Natural killer cell (primary cell): ENCODE results near the gene SAMMSON. TPM values are rescaled to one million over a fixed set of nuclear protein-coding genes. Genes with fewer than 3 reads are reported as not detected.

ENCODE experiments used
- ATAC-seq, 3 donors: fragments of 150-1000 bp in 2 of 3; fragments of 200-7000 bp in 1 of 3; cut with Tn5 transposase; 1 replicate in 1 of 3; 2 replicates in 2 of 3; pipeline ENCODE4 v1.10.0; 2021; ENCODE audit warnings: mild to moderate bottlenecking in 2 of 3, moderate library complexity in 2 of 3
- DNase-seq, 2 donors: peaks; one replicate each; pipeline versions ENCODE4 v3.0.0 to v3.0.0-alpha.2; 2013 to 2021; ENCODE audit warnings: mixed read lengths in 1 of 2
- H3K27ac ChIP-seq: one replicate; pipeline ENCODE4 v1.5.1; 2013; ENCODE audit warnings: mild to moderate bottlenecking, low read length
- H3K27me3 ChIP-seq: one replicate; pipeline ENCODE4 v1.6.1; 2013; ENCODE audit warnings: low read length; ENCODE audit not compliant: control insufficient read depth, insufficient read depth
- H3K36me3 ChIP-seq: one replicate; pipeline ENCODE4 v1.6.1; 2013; ENCODE audit warnings: low read length; ENCODE audit not compliant: control insufficient read depth, insufficient read depth
- H3K4me1 ChIP-seq: one replicate; pipeline ENCODE4 v1.6.1; 2013; ENCODE audit warnings: low read length; ENCODE audit not compliant: control insufficient read depth, insufficient read depth
- H3K4me3 ChIP-seq: one replicate; pipeline ENCODE4 v1.5.1; 2013; ENCODE audit warnings: low read length
- H3K9me3 ChIP-seq: one replicate; pipeline ENCODE4 v1.6.1; 2013; ENCODE audit warnings: low read length; ENCODE audit not compliant: control insufficient read depth, insufficient read depth
- H3K27ac Mint-ChIP-seq, 2 donors: one replicate each; pipeline ENCODE4 v1.8.0; 2022; ENCODE audit warnings: mild to moderate bottlenecking in 2 of 2, mixed read lengths in 2 of 2, moderate library complexity in 1 of 2
- H3K27me3 Mint-ChIP-seq, 2 donors: one replicate each; pipeline ENCODE4 v1.8.0; 2022; ENCODE audit warnings: low read depth in 2 of 2, mixed read lengths in 2 of 2
- H3K36me3 Mint-ChIP-seq: one replicate; pipeline ENCODE4 v1.8.0; 2022; ENCODE audit warnings: mixed read lengths
- H3K4me1 Mint-ChIP-seq, 2 donors: one replicate each; pipeline ENCODE4 v1.8.0; 2022; ENCODE audit warnings: mixed read lengths in 2 of 2
- H3K4me3 Mint-ChIP-seq: one replicate; pipeline ENCODE4 v1.8.0; 2022; ENCODE audit warnings: mild to moderate bottlenecking, moderate library complexity, mixed read lengths
- H3K9me3 Mint-ChIP-seq, 2 donors: one replicate each; pipeline ENCODE4 v1.8.0; 2022; ENCODE audit warnings: mixed read lengths in 2 of 2
- CTCF ChIP-seq: fragments of 200-600 bp; IDR thresholded peaks from one replicate; pipeline ENCODE4 v1.8.0; 2022; ENCODE audit warnings: antibody characterized with exemption
- WGBS: methylation state at CpG from one replicate; pipeline ENCODE4 v1.1.7; 2013; ENCODE audit warnings: missing lambda C conversion rate; ENCODE audit not compliant: insufficient coverage; 5-methylcytosine and 5-hydroxymethylcytosine counted together
- intact Hi-C: fragments of 100-400 bp; cut with micrococcal nuclease; formaldehyde crosslinking; loops from one replicate; pipeline ENCODE4 v1.14.2; 2022
- total RNA-seq, 4 donors: library from RNA; stranded (reverse); fragments of 120-200 nt in 1 of 4; gene quantifications; one replicate each; pipeline versions ENCODE4 v1.2.3 to v1.2.4, GENCODE V29; 2013 to 2022

Gene SAMMSON
- total RNA-seq, 3 donors from 2014 or later (not counting 1 experiment from before 2014, with no cell fraction given), result not detected

GRCh38 chr3:69985266-69985665 is 14.3 kb upstream of the SAMMSON start:
- Mint-ChIP-seq H3K9me3 (peaks cover 4 to 8% of the 10 kb centered on the region in 2 donors), H3K4me1 (no peaks in the 10 kb centered on the region), H3K36me3 (no peaks in the 10 kb centered on the region), H3K27me3 (peaks cover 0 to 3% of the 10 kb centered on the region in 2 donors), H3K27ac (no peak overlapping the region), H3K4me3 (no peak overlapping the region)
- peaks cover 3% of the 10 kb centered on the region for H3K9me3 ChIP-seq
- H3K4me3 ChIP-seq, result no peak overlapping the region
- no peaks in the 10 kb centered on the region for H3K4me1 ChIP-seq
- 65% methylated on average over 4 of the region's 4 CpGs for WGBS
- DNase-seq (no peak), ATAC-seq (no peak)
- H3K27ac ChIP-seq, result no peak overlapping the region
- TF ChIP-seq CTCF, result no peak
- no peaks in the 10 kb centered on the region for H3K27me3 ChIP-seq
- intact Hi-C loops, result no loop called here
- no peaks in the 10 kb centered on the region for H3K36me3 ChIP-seq

GRCh38 chr3:69986419-69986818 is 13.1 kb upstream of the SAMMSON start:
- Mint-ChIP-seq H3K4me3 (no peak overlapping the region), H3K27ac (no peak overlapping the region), H3K4me1 (no peaks in the 10 kb centered on the region), H3K9me3 (peaks cover 4 to 5% of the 10 kb centered on the region in 2 donors), H3K27me3 (peaks cover 0 to 3% of the 10 kb centered on the region in 2 donors), H3K36me3 (no peaks in the 10 kb centered on the region)
- H3K27ac ChIP-seq, result no peak overlapping the region
- intact Hi-C loops, result no loop called here
- TF ChIP-seq CTCF, result no peak
- no peaks in the 10 kb centered on the region for H3K27me3 ChIP-seq
- no peak for ATAC-seq
- no peak overlapping the region for H3K4me3 ChIP-seq
- no peak for DNase-seq
- no peaks in the 10 kb centered on the region for H3K36me3 ChIP-seq
- H3K4me1 ChIP-seq, result no peaks in the 10 kb centered on the region
- WGBS, result 80% methylated on average over 4 of the region's 6 CpGs
- no peaks in the 10 kb centered on the region for H3K9me3 ChIP-seq

GRCh38 chr3:69987833-69988232 is 11.7 kb upstream of the SAMMSON start:
- Mint-ChIP-seq H3K27ac (no peak overlapping the region), H3K36me3 (no peaks in the 10 kb centered on the region), H3K4me3 (no peak overlapping the region), H3K9me3 (peaks cover 5 to 7% of the 10 kb centered on the region in 2 donors), H3K4me1 (no peaks in the 10 kb centered on the region), H3K27me3 (peaks cover 0 to 3% of the 10 kb centered on the region in 2 donors)
- Histone ChIP-seq H3K9me3 (no peaks in the 10 kb centered on the region), H3K27ac (no peak overlapping the region), H3K36me3 (no peaks in the 10 kb centered on the region), H3K4me1 (no peaks in the 10 kb centered on the region), H3K27me3 (no peaks in the 10 kb centered on the region), H3K4me3 (no peak overlapping the region)
- no peak for TF ChIP-seq CTCF
- ATAC-seq (no peak), DNase-seq (no peak)
- 94% methylated on average over 6 of the region's 6 CpGs for WGBS
- intact Hi-C loops, result no loop called here

GRCh38 chr3:69993757-69994156 is 5.8 kb upstream of the SAMMSON start:
- no peak for TF ChIP-seq CTCF
- H3K27me3 Mint-ChIP-seq, result no peaks in the 10 kb centered on the region

More at GRCh38 chr3:69993757-69994156, 5.8 kb upstream of the SAMMSON start:
- Mint-ChIP-seq H3K27ac (no peak overlapping the region), H3K4me1 (no peaks in the 10 kb centered on the region), H3K4me3 (no peak overlapping the region), H3K9me3 (peaks cover 2 to 3% of the 10 kb centered on the region in 2 donors), H3K36me3 (no peaks in the 10 kb centered on the region)
- H3K36me3 ChIP-seq, result no peaks in the 10 kb centered on the region
- no peaks in the 10 kb centered on the region for H3K4me1 ChIP-seq
- no peak for DNase-seq
- no peaks in the 10 kb centered on the region for H3K27me3 ChIP-seq
- no peaks in the 10 kb centered on the region for H3K9me3 ChIP-seq
- no peak overlapping the region for H3K4me3 ChIP-seq
- intact Hi-C loops, result no loop called here
- WGBS, result 92% methylated on average over 3 of the region's 4 CpGs
- ATAC-seq, result no peak
- no peak overlapping the region for H3K27ac ChIP-seq
